GM11168 (cell line): ENCODE results near the gene GRIK4.

ENCODE experiments used
- in situ Hi-C: fragments of 300-500 bp; cut with MboI; formaldehyde crosslinking; loops from one replicate; pipeline ENCODE4 v1.12.0; 2022; ENCODE audit warnings: low sequenced_read_pairs; ENCODE audit not compliant: unreplicated experiment

Gene GRIK4

DNA sequence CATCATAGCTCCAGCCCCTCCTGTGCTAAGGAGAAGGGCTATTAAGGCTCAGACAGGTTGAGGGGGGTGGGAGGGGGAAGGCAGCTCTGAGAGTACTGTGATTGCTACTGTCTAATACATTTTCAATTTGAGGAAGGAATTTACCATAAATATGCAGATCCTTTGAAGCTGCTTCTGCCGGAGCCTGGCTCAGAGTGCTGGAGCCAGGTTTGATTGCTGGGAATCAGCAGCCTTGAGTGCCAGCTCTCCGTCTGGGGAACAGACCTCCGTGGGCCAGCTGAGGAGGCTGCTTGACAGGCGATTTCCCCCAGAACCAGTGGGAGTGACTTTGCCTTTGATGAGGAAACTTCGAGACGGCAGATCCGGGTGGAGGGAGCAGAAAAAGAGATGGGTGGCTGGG is 370.6 kb downstream of the GRIK4 start:
- in situ Hi-C loops: no loop called here

DNA sequence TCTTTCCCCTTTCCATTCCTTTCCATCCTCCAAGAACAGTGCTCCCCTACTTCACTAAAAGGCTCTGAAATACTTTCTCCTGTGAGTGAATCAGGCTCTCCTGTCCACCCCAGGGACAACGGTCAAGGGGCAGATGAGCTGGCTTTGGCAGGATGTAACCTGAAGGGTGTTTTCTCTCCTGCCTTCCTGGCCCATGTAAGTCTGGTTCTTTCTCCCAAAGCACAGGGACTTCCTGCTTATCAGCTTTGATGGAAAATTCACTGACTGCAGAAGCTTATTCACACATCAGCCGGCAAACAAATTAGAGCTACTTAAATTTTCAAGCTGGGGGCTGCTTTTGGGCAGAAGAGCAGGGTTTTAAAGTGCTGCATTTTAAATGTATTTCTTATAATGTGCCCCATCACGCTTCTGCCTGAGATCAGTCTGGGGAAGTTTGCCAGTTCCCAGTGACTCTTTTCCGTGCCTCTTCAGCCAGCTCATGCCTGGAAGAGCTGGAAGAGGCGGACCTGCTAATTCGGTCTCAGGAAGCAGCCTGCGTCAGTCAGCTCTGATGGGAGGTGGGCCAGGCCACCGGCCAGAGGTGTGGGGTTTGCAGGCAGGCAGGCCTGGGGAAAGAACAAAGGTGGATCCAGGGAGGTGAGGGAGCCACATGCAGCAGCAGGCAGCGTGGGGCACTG is 372.0 kb downstream of the GRIK4 start:
- in situ Hi-C loops: no loop called here

DNA sequence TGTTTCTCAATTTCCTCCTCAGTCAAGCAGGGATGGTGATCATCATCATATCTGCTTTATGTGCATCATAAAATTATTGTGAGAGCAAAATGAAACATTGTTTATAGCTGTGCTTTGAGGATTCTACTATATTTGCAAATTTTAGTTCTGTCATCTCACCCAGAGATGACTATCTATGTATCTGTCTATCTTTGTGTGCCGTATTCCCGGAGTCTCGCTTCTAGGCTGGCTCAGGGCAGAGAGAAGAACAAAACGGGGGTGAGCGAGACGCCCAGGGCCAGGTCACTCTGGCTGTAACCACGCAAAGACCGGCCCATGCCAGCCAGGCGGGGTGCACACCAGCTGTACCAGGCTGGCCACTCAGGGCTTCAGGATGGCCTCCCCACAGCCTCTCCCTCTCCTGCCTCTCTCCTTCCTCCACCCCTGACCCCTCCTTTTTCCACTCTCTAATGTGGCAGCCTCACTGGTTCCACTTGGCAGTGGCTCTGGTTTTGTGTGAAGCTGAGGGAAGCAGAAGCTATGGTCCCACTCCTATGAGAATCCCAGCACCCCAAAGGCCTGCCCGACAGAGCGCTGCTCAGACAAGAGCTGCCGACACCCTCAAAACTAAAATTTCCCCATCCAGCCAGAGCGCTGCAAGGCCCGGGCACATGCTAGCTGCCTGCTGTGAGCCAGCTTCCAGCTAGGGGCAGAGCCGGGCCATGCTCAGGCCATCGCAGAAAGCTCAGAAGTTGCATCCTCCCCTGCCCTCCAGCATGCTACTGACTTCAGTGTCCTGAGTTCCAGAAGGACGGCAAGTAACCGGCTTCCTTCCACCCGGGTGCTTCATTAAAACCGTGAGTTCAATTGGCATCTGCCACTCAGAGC is 372.8 kb downstream of the GRIK4 start:
- in situ Hi-C loops: no loop called here

DNA sequence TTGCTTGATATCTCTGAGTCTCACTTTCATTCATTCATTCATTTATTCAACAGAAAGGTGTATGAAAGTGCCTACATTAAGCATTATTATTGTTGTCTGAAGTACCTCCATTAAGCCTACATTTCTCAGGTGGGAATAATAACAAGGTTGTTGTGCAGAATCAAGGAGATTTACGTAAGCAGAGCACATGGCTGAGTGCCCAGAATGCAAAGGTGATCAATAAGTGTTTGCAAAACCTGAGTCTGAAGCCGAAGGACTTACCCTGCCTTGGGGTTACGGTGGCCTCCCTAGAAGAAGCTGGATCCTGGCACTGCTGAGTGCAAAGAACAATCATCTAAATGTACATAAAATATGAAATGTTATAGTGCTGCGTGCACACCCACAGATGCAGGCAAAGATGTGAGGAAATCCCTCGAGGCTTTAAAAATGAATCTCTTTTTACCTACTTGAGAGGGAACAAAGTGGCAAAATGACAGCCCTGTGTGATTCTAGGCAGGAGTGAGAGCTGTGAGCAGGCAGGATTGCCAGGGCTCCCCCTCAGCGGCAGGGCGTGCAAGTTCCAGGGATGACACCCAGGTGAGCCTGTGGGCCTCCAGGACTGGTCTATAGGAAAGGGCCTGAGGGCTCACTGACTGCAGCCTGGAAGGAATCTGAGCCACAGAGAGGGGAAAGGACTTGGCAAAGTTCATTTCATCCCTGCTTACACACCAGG is 379.2 kb downstream of the GRIK4 start:
- in situ Hi-C loops: no loop called here

DNA sequence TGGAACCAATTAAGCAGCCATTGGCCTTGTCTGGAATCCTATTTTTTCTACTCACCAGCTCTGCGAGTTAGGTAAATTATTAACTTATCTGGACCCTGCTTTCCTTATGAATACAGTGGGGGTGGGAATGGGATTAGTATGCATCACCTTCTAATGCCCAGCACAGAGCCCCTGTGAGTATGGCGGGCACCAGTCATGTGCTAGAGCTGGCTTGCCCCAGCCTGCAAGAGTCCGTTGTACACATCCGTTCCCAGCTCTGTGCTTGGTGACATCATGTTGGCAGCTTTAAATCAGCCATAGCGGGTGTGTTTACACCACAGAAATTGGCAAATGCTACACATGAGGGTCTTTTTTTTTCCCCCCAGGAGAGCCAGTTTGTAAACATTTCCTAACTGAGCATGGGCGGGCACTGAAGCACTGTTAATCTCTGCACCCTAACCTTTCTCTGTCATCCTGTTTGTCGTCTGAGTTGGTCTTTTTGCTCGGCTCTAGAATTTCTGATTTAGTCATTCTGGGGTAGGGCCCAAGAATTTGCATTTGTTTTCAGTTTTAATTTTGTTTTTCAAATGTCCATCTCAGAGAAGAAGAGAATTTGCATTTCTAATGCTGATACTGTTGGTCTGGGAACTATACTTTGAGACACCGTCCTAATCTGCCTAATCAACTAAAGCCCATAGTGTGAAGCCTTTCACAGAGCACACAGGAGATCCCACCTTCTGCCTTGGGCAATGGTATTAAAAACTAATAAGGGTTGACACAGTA is 382.1 kb downstream of the GRIK4 start:
- in situ Hi-C loops: no loop called here

DNA sequence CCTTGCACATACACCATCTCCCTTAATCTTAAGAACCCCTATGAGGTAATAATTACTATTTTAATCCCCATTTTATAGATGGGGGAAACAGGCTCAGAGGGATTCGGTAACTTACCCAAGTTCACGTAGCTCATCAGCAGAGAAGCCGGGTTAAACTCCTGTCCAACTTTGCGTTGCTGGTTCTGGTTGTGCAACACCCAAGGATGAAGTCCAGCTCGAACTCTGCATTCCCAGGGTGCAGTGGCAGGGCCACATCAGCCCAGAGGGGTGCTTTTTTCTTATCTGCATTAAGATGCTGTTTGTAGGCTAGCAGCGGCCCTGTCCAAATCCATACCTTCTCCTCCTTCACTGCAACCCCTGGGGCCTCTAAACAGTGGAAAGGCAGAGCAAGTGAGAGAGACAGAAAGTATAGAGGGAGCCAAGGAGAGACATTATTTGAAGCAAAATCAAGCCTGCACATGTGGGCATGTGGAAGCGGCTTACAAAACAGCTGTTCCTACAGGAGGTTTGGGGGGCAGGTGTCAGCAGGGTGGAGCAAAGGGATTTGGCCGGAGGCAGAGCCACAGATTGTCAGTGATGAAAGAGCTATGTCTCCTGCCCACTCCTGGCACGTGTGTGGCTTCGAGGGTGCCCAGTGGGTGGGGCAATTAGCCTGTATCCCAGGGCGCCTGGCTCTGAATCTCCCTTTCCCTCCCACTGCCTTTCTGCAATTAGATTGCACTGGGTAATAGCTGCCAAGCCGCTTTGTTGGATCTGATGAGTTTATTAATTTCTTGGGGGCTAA is 382.8 kb downstream of the GRIK4 start:
- in situ Hi-C loops: no loop called here

DNA sequence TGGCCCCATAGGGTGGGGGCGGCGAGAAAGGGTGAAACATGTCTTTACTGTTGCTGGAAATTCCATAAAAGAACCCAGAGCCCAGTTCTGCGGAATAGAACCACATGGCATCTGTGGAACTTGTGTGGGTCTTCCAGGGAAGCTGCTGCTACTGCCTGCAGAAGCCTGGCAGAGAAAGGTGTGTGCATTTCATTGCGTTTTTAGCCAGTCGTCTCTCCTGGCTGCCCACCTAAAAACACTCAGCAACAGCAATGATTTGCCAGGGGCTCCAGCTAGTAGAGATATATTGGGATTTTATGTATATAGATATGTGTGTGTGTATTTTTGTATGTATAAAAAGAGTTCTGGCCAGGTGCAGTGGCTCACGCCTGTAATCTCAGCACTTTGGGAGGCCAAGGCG is 385.1 kb downstream of the GRIK4 start:
- in situ Hi-C loops: no loop called here

DNA sequence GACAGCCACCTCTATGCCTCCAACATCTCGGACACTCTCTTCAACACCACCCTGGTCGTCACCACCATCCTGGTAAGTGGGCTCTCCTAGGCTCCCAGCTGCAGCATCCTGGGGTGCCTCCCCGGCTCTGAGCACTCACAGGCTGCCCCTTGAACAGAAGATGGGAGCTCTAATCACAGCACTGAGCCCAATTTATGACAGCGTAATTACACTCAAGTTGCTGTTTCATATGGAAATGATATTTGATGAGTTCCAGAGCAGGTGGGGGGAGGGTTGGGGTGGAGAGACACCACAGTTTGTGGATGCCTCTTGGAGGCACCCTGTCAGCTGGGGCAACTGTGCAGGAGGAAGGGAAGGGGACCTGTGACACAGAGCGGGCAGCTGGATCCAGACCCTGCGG is 387.0 kb downstream of the GRIK4 start:
- in situ Hi-C loops: no loop called here

DNA sequence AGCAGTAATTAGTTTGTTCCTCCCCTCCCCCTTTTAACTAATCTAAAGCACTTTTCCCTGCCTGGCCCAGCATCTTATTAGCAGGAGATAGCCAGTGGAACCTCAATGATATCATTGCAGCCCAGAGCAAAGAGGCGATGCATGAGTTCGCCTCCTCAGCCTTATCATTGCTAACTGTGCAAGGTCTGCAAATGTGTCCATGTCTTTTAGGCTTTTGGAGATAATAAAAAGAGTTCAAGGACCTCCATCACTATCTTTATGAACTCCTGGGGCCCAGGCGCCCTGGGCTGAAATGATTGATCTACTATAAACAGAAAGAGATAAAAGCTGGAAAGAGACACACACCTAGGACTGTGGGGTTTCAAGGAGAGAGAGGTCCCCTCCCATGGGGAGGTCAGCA is 388.2 kb downstream of the GRIK4 start:
- in situ Hi-C loops: no loop called here

DNA sequence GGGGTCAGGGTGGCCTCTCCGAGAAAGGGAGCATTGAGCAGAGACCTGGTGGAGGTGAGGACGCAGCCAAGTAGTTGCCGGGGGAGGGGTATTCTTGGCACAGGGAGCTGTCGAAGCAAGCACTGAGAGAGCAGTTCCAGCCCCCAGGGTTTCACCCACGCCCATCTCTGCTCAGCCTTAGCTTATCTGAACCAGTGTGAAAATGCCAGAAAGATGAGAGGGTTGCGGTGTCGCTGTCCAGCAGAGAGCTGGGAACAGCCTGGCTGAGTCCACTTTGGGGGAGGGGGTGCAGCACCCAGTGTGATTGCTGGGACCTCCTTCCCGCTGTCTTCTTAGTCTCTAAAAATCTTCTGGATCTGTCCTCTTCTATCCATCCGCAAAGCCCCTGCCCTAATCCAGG is 389.1 kb downstream of the GRIK4 start:
- in situ Hi-C loops: no loop called here

DNA sequence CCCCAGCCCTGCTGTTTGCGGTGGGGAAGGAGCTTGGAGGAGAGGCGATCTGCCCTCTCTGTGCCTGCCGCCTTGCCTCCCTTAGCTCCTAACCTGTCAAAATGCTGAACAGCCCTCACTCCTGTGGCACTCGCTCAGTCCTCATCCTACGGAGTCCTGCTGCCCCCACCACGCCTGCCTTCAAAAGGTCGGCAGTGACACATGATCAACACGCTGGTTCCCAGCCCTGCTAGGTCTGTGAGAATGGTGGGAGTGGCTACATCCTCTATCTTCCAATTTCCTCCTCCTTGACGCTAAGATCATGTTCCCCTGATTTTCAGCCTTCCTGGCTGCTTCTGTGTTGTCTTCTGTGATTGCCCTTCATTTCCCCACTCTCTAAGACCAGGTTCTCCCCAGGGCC is 392.1 kb downstream of the GRIK4 start:
- in situ Hi-C loops: no loop called here

DNA sequence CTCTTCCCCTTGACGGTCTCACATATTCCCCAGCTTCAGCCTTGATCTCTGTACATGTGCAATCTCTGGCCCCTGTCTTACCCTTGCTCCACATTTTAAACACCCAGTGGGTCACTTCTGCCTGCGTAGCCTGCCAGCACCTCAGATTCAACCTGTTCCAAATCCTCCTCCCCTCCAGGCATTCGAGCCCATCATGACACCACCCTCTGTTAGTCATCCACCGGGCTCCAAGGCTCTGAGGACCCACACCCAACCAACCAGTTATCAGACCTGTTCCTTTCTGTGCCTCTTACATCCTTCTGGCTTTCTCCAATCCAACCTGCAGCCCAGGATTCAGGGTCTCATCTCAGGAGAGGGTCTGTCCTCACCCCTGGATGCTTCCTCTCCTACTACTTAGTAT is 392.6 kb downstream of the GRIK4 start:
- in situ Hi-C loops: no loop called here

DNA sequence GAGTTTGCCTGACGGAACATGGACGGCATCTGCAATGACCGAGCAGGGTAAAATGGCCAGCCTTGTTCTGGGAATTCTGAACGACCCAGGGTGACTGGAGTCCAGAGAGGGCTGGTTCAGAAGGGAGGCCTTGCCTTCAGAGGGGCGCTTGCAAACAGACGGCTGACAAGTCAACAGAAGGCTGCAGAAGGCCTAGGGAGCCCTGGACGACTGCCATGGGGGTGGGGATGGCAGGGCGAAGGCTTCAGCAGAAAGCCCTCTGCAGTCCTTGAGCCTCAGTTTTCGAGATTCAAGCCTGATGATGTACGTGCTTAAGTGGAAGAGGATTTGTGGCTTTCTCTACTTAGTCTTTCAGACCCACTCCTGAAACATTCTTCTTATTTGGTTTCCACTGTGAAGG is 395.2 kb downstream of the GRIK4 start:
- in situ Hi-C loops: no loop called here

DNA sequence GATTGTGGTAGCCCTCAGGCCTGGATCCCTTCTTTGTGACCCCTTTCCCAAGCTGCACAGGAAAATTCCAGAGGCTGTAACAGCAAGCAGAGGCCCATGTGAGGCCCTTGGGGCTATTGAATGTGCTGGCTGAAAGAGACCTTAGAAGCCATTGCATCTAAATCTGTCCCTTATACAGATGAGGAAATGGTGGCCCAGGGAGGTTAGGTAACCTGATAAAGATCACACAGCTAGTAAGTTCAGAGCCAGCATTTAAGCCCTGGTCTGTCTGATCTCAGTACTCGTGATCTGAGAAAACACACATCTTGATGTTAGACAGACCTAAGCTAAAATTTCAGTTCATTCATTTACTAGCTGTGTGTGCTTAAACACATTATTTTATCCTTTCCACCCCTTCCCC is 396.4 kb downstream of the GRIK4 start:
- in situ Hi-C loops: no loop called here

DNA sequence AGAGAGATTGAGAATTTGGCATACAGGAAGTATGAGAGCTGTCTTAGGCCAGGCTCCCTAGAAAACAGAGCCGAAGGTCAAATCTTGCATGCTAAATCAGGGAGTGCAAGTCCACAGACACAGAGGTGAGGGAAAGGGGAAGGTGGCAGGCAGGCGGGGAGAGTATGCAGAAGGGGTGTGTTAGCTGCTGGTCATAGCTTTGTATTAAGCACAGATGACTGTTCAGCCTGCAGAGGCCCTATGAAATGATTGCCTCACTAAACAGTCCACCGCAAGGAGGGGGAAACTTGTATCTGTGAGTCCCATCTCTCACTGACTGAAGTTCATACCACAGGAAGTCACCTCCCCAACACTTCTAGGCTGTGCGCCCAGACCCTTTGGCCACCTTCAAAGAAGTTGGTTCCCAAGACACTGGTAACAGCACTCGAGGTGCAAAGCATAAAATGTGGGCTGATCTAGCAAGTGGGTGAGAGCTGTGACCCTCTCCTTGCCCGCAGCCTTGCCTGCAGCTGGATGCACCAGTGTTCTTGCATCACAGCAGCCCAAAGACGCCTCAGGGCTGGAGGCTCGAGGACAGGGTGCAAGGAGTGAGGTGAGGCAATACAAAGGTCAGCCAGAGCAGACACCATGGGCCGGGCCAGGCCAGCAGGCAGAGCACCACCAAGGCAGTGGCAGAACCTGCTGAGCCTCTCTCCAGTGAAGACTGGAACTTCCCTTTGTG is 397.1 kb downstream of the GRIK4 start:
- in situ Hi-C loops: no loop called here

DNA sequence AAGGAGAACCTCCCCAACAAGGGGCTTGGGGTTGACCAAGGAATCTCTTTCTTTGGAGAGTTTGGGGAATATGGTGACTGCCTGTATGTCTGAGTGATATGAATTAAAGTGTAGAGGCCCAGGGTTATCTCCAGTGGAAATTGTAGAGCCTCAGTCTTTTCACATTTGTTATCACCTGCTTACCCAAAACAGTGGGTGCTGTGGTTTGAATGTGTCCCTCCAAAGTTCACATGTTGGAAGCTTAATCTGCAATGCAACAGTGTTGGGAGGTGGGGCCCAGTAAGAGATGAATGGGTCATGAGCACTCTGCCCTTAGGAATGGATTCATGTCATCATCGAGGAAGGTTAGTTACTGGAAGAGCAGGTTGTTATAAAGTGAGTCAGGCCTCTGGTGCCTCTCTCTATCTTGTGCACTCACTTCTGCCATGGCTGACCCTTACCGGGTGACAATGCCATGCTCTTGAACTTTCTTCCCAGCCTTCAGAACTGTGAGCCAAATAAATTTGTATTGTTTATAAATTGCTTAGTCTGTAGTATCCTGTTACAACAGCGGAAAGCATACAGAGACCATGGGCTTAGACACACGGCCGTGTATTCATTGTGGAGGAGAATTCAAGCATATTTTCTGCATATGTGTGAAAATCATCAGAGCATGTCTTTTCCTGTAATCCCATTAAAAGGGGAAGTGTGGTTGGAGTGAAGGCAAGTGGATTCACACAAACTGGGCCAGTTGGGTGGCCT is 398.3 kb downstream of the GRIK4 start:
- in situ Hi-C loops: no loop called here

DNA sequence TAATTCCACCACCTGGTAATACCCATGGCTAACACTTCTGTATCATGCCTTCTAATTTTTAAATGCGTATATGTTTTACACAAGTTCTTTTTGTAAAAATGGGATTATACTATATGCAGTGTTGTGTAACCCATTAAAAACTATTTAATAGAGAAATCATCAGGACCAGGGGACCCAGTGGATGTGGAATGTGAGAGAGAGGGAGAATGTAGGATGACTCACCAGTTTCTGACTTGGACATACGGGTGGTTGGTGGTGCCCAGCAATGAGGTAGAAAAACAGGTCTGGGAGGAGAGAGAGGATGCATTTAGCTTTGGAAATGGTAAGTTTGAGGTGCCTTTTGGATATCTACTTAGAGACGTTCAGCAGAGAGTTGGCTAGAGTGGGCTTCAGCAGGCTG is 400.4 kb downstream of the GRIK4 start:
- in situ Hi-C loops: no loop called here

DNA sequence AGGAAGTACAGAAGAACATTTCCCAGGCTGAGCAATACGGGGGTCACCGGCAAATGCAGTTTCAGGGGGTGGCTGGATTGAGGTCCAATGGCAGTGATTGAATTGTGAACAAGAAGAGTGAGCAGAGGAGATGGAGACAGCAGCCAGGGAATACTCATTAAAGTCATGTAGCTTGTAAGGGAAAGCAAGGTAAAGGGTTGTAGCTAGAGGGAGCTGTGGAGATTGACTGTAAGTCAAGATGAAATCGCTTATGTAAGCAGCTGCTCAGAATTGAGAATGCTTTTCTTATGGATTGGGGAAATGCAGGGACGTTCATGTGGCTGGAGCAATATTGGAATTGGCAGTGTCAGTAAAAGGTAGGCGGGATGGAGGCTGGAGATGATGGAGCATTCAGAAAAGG is 401.0 kb downstream of the GRIK4 start:
- in situ Hi-C loops: no loop called here

DNA sequence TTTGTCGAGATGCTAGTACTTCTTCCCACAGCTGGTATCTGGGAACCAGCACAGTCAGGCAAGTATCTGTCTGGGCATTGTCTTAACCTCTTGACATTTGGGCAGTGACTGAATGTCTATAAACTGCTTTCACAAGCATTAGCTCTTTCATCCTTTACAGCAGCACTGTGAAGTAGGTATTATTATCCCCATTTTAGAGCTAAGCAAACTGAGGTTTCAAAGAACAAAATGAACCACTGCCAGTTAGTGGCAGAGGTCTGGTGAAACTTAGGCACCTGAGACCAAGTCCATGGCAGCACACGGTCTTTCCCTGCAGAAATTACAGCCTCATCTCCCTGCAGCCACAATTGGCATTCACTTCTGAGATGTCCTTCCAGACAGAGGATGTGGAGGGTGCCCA is 401.4 kb downstream of the GRIK4 start:
- in situ Hi-C loops: no loop called here
